ENCODE data around the gene HAUS8. TPM values are rescaled to one million over a fixed set of nuclear protein-coding genes. Genes with fewer than 3 reads are reported as not detected.

HAUS8 gene
- total RNA-seq, 1 donor from 2014 or later, result 9.9 TPM

DNA sequence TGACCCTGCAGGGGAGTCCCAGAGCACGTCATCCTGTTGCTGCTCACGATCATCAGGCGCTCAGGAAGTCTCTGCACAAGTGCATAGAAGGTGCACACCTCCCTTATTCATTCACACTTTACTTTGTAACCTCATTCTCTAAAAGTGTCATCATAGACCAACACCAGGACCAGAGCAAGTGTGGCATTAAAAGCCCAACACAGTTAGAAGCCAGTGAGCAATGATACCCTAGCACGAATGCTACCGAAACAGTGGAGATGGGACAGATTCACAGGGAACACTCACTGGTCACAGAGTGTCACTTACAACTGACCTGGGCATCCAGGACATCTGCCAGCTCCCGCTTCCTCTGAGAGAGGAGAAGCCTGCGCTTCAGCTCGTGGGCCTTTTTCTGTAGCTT is 17.0 kb downstream of the HAUS8 start:
- DNase-seq (ENCODE audit: low read depth), result no peak
- TF ChIP-seq CTCF (IDR thresholded peaks at IDR 0.05; ENCODE audit: insufficient read depth, low read length, poor library complexity, severe bottlenecking), result no peak
- Histone ChIP-seq H3K36me3 (ENCODE audit: control insufficient read depth, insufficient read depth, low read length) (peaks cover 3% of the 10 kb centered on the region), H3K27me3 (ENCODE audit: control insufficient read depth, insufficient read depth, low read length) (no peaks in the 10 kb centered on the region), H3K4me3 (ENCODE audit: low read depth, low read length) (no peak overlapping the region)

DNA sequence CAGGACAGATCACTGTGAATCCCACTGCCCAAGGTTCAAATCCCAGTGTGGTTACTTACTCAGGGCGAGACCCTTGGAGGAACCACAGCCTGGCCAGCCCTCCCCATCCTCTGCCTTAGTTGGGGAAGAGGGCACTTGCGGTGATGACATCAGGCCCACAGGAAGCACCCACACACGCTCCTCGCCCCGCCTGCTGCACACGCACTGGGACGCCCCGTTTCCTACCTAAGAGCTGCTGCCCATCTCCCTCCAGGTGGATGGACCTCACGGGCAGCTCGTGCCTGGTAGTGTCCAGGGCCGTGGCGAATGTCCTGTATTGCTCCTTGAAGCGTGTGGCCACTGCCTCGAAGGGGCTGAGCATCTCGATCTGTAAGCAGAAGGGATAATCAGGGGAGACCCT is 19.6 kb downstream of the HAUS8 start:
- Histone ChIP-seq H3K4me3 (ENCODE audit: low read depth, low read length) (no peak overlapping the region), H3K27me3 (ENCODE audit: control insufficient read depth, insufficient read depth, low read length) (no peaks in the 10 kb centered on the region), H3K36me3 (ENCODE audit: control insufficient read depth, insufficient read depth, low read length) (peaks cover 3% of the 10 kb centered on the region)
- DNase-seq (ENCODE audit: low read depth), result no peak
- no peak for TF ChIP-seq CTCF (IDR thresholded peaks at IDR 0.05; ENCODE audit: insufficient read depth, low read length, poor library complexity, severe bottlenecking)

- Histone ChIP-seq H3K36me3 (ENCODE audit: control insufficient read depth, insufficient read depth, low read length) (peaks cover 3% of the 10 kb centered on the region), H3K4me3 (ENCODE audit: low read depth, low read length) (no peak overlapping the region), H3K27me3 (ENCODE audit: control insufficient read depth, insufficient read depth, low read length) (no peaks in the 10 kb centered on the region)
- no peak for DNase-seq (ENCODE audit: low read depth)
- no peak for TF ChIP-seq CTCF (IDR thresholded peaks at IDR 0.05; ENCODE audit: insufficient read depth, low read length, poor library complexity, severe bottlenecking)
These were observed 20.5 kb downstream of the HAUS8 start for GRCh38 chr19:17054746-17055145.

DNA sequence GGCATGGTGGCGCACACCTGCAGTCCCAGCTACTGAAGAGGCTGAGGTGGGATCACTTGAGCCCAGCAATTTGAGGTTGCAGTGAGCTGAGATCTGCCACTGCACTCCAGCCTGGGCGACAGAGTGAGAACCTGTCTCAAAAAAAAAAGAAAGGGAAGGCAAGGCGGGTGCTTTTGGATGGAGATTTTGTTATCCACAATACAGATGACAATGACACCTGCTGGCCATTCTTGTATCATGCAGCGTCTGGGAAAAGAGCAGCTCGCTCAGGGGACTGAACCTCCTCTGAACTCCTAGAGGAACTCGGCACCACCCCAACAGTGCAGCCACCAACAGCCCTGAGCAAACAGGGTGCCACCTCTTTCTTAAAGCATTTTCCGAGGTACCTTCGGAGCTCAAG is 22.8 kb downstream of the HAUS8 start:
- H3K4me3 ChIP-seq (ENCODE audit: low read depth, low read length), result no peak overlapping the region
- peak; percentile 48 for TF ChIP-seq CTCF (IDR thresholded peaks at IDR 0.05; ENCODE audit: insufficient read depth, low read length, poor library complexity, severe bottlenecking)
- H3K27me3 ChIP-seq (ENCODE audit: control insufficient read depth, insufficient read depth, low read length), result no peaks in the 10 kb centered on the region
- DNase-seq (ENCODE audit: low read depth), result no peak
- H3K36me3 ChIP-seq (ENCODE audit: control insufficient read depth, insufficient read depth, low read length), result no peaks in the 10 kb centered on the region

DNA sequence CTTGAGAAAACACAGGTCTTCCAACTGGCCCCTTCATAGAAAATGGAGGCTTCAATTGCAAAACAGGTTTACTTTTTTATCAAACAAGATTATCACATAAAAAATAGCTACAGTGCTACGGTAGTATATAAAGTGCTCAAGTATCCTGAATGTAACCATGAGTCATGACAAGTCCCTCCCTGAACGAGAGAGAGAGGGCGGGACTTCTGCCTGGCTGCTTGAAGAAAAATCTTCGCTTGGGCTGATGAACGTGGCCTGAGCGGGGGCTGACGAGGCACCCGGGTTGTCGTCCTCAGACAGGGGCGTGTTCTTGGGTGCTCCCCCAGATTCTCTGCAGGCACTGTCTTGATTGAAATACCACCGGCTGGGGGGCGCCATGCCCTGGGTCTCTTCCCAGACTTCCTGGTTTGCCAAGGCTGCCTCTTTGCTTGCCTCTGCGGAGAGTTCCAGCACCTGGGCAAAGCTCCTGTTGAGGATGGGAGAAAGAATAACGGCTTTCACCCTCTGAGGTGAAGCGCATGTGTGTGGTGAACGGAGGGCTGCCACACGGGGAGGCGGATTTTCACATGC is 25.5 kb downstream of the HAUS8 start:
- TF ChIP-seq CTCF (IDR thresholded peaks at IDR 0.05; ENCODE audit: insufficient read depth, low read length, poor library complexity, severe bottlenecking), result no peak
- no peaks in the 10 kb centered on the region for H3K27me3 ChIP-seq (ENCODE audit: control insufficient read depth, insufficient read depth, low read length)
- no peaks in the 10 kb centered on the region for H3K36me3 ChIP-seq (ENCODE audit: control insufficient read depth, insufficient read depth, low read length)
- DNase-seq (ENCODE audit: low read depth), result no peak
- H3K4me3 ChIP-seq (ENCODE audit: low read depth, low read length), result no peak overlapping the region

DNA sequence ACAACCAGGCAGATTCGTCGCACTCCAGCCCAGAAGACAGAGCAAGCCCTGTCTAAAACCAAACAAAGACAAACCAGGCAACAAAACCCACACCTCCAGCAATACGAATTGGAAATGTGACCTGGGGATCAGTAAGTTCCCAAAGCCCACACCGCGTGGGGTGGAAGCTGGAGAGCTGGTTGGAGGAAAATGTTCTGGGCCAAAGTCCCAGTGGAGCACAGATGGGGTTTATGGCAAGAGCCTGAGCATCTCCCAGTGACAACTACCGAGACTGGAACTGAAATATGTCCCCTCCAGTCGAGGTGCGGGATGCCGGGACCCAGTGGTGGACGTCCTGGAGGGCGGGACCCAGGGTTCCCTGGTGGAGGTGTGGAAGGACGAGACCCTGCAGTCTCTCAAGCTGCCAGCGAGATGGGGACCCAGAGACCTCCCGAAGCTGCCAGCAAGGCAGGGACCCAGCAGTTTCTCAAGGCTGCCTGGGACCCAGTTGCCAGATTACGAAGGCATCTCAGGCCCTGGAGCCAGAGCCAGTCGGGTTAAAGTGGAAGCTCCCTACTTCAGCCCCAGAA is 26.3 kb downstream of the HAUS8 start:
- no peaks in the 10 kb centered on the region for H3K27me3 ChIP-seq (ENCODE audit: control insufficient read depth, insufficient read depth, low read length)
- no peak for TF ChIP-seq CTCF (IDR thresholded peaks at IDR 0.05; ENCODE audit: insufficient read depth, low read length, poor library complexity, severe bottlenecking)
- no peaks in the 10 kb centered on the region for H3K36me3 ChIP-seq (ENCODE audit: control insufficient read depth, insufficient read depth, low read length)
- no peak for DNase-seq (ENCODE audit: low read depth)
- H3K4me3 ChIP-seq (ENCODE audit: low read depth, low read length), result no peak overlapping the region

All from kidney epithelial cell (primary cell).